Tibial nerve (tissue), 4 donors: ENCODE measurements around the gene ETV7.

Source experiments
- EP300 ChIP-seq, 2 donors: sonication (generic); formaldehyde crosslinking; IDR thresholded peaks; one replicate each; pipeline ENCODE4 v1.6.1; 2017; ENCODE audit warnings: antibody characterized with exemption in 2 of 2, mild to moderate bottlenecking in 1 of 2
- POLR2A ChIP-seq, 2 donors: fragments of 450-650 bp; IDR thresholded peaks; one replicate each; pipeline ENCODE4 v1.6.1; 2017; ENCODE audit warnings: antibody characterized with exemption in 2 of 2, mild to moderate bottlenecking in 2 of 2, moderate library complexity in 2 of 2
- TF ChIP-seq, protein P1 (sequence below), 5 experiments: fragments of 200-600 bp in 3 of 5; fragments of 450-650 bp in 2 of 5; sonication (generic) in 3 of 5; IDR thresholded peaks; one replicate each; pipeline ENCODE4 v1.5.1; 2016 to 2019; ENCODE audit warnings: antibody characterized with exemption in 5 of 5, mild to moderate bottlenecking in 3 of 5, moderate library complexity in 2 of 5

DNA sequence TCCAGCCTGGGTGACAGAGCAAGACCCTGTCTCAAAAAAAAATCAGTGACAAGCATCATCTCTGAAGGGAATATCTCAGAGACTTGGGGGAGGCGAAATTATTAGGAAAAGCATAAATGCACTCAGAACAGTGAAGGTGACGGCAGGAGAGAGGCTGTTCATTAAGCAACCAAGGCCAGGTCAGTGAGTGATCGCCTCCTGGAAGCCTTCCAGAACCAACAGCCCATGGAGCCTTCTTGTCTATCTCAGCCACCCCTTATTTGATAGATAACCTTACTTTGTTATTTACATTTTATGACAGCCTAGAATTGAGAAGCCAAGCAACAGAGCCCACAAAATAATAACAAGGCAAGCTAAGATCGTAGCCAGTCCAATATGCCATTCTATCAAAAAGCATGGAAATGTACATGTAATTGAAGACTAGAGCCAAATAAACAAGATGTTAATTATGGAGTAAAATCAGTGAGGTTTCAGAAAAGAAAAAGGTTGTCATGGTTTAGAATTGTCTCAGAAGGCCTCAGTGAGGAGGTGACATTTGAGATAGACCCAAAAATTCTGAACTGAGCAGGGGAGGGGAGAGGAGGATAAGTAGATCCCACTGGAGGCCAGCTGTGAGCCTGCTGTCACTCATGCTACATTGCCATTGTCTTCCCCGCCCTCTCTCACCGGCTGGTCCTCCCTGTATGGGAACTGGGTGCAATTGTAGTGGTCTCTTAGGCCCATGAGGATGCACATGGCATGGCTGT lies 68.6 kb downstream of the ETV7 start:
- TF ChIP-seq, protein P1, sequence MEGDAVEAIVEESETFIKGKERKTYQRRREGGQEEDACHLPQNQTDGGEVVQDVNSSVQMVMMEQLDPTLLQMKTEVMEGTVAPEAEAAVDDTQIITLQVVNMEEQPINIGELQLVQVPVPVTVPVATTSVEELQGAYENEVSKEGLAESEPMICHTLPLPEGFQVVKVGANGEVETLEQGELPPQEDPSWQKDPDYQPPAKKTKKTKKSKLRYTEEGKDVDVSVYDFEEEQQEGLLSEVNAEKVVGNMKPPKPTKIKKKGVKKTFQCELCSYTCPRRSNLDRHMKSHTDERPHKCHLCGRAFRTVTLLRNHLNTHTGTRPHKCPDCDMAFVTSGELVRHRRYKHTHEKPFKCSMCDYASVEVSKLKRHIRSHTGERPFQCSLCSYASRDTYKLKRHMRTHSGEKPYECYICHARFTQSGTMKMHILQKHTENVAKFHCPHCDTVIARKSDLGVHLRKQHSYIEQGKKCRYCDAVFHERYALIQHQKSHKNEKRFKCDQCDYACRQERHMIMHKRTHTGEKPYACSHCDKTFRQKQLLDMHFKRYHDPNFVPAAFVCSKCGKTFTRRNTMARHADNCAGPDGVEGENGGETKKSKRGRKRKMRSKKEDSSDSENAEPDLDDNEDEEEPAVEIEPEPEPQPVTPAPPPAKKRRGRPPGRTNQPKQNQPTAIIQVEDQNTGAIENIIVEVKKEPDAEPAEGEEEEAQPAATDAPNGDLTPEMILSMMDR (IDR thresholded peaks at IDR 0.05) = no peak
- TF ChIP-seq POLR2A (IDR thresholded peaks at IDR 0.05) (no peak), EP300 (IDR thresholded peaks at IDR 0.05) (no peak)
